Muscle layer of duodenum (tissue), 2 donors: ENCODE data around the gene KAT2B.

ENCODE experiments used
- H3K27ac ChIP-seq: one replicate; pipeline ENCODE4 v1.7.0; 2013; ENCODE audit warnings: mild to moderate bottlenecking, low read length
- H3K27me3 ChIP-seq: one replicate; pipeline ENCODE4 v1.7.0; 2013; ENCODE audit warnings: low read depth, mild to moderate bottlenecking, control low read depth, low read length
- H3K36me3 ChIP-seq, 2 donors: one replicate each; pipeline ENCODE4 v1.7.0; 2013; ENCODE audit warnings: low read length in 2 of 2, control low read depth in 1 of 2, mild to moderate bottlenecking in 1 of 2; ENCODE audit not compliant: insufficient read depth in 2 of 2, control insufficient read depth in 1 of 2
- H3K4me1 ChIP-seq, 2 donors: one replicate each; pipeline ENCODE4 v1.7.0; 2013; ENCODE audit warnings: low read length in 2 of 2, mild to moderate bottlenecking in 2 of 2, control low read depth in 1 of 2, moderate library complexity in 1 of 2; ENCODE audit not compliant: insufficient read depth in 2 of 2, control insufficient read depth in 1 of 2
- H3K4me3 ChIP-seq, 2 donors: one replicate each; pipeline ENCODE4 v1.7.0; 2013; ENCODE audit warnings: low read length in 2 of 2, low read depth in 1 of 2, mild to moderate bottlenecking in 1 of 2
- H3K9me3 ChIP-seq, 2 donors: one replicate each; pipeline ENCODE4 v1.7.0; 2013; ENCODE audit warnings: low read length in 2 of 2, control low read depth in 1 of 2, mild to moderate bottlenecking in 1 of 2; ENCODE audit not compliant: control insufficient read depth in 1 of 2
- donor health status: healthy.

Gene KAT2B

GRCh38 chr3:20128358-20128757, 88.1 kb downstream of the KAT2B start:
- peaks cover 9 to 34% of the 10 kb centered on the region in 2 donors for H3K36me3 ChIP-seq
- no peaks in the 10 kb centered on the region for H3K9me3 ChIP-seq
- no peak overlapping the region for H3K4me3 ChIP-seq
- H3K27ac ChIP-seq, result no peak overlapping the region
- no peaks in the 10 kb centered on the region for H3K4me1 ChIP-seq
- no peaks in the 10 kb centered on the region for H3K27me3 ChIP-seq

DNA sequence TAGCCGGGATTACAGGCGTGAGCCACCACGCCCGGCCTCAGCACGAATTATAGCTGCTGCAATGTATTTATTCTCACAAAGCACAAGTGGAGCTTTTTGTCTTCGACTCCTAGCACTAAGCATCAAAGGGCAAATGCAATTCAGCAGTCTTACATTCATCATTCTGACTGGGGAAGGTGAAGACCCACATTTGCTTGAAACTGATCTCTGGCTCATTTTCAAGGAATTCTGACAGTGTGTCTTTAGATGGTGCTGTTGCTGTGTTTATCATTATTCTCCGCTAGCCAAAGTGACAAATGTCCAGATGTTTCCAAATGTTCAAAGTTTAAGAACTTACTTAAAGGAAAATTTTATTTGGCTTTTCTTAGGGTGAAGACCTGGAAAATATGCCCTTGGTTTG, 89.9 kb downstream of the KAT2B start:
- Histone ChIP-seq H3K27ac (no peak overlapping the region), H3K4me1 (no peaks in the 10 kb centered on the region), H3K27me3 (no peaks in the 10 kb centered on the region), H3K9me3 (no peaks in the 10 kb centered on the region), H3K36me3 (peaks cover 9 to 24% of the 10 kb centered on the region in 2 donors), H3K4me3 (no peak overlapping the region)

DNA sequence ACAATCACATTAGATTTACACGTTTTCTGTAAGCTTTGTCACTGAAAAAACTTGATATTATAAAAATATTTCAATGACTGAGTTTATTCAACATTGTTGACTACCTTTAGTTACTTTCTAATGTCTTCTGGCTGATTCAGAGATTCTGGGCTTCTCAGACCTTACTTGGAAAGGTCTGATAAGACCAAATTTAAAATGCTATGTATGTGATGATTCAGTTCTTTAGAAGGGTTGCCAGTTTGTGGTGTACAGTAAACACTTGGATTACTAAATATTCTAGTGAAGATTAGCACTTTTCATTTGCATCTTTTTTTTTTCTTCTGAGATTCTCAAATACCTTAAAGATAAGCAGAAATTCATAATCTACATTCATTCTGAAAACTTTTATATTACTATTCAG, 96.0 kb downstream of the KAT2B start:
- H3K4me1 ChIP-seq, result peaks cover 0 to 5% of the 10 kb centered on the region in 2 donors
- no peak overlapping the region for H3K4me3 ChIP-seq
- H3K36me3 ChIP-seq, result peaks cover 0 to 6% of the 10 kb centered on the region in 2 donors
- H3K9me3 ChIP-seq, result no peaks in the 10 kb centered on the region
- H3K27me3 ChIP-seq, result no peaks in the 10 kb centered on the region
- no peak overlapping the region for H3K27ac ChIP-seq

GRCh38 chr3:20137647-20138046, 97.4 kb downstream of the KAT2B start:
- H3K4me1 ChIP-seq, result peaks cover 0 to 17% of the 10 kb centered on the region in 2 donors
- H3K9me3 ChIP-seq, result no peaks in the 10 kb centered on the region
- H3K27me3 ChIP-seq, result no peaks in the 10 kb centered on the region
- no peak overlapping the region for H3K4me3 ChIP-seq
- no peak overlapping the region for H3K27ac ChIP-seq
- peaks cover 0 to 6% of the 10 kb centered on the region in 2 donors for H3K36me3 ChIP-seq

DNA sequence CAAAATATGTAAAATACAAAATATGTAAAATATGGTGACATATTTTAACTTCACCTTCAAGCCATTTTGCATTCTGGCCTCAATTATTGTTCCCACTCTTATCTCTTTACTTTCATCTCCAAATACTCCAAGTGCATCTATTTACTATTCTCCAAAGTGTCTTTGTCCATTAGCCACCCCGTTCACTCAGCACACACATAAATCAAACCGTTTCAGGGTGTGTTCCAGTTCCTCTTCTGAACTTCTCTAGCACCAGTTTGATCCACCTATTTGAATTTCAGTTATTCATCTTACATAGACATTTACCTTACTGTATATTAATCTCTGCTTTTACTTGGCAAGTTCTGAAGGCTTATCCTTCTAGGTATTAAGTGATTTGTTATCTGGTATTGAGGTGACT, 100.6 kb downstream of the KAT2B start:
- H3K27ac ChIP-seq, result no peak overlapping the region
- no peak overlapping the region for H3K4me3 ChIP-seq
- H3K4me1 ChIP-seq, result peaks cover 0 to 18% of the 10 kb centered on the region in 2 donors
- peaks cover 0 to 6% of the 10 kb centered on the region in 2 donors for H3K36me3 ChIP-seq
- H3K9me3 ChIP-seq, result no peaks in the 10 kb centered on the region
- no peaks in the 10 kb centered on the region for H3K27me3 ChIP-seq

GRCh38 chr3:20141316-20141715, 101.1 kb downstream of the KAT2B start:
- Histone ChIP-seq H3K27me3 (no peaks in the 10 kb centered on the region), H3K4me1 (peaks cover 0 to 18% of the 10 kb centered on the region in 2 donors), H3K36me3 (peaks cover 0 to 6% of the 10 kb centered on the region in 2 donors), H3K27ac (no peak overlapping the region), H3K4me3 (no peak overlapping the region), H3K9me3 (no peaks in the 10 kb centered on the region)

DNA sequence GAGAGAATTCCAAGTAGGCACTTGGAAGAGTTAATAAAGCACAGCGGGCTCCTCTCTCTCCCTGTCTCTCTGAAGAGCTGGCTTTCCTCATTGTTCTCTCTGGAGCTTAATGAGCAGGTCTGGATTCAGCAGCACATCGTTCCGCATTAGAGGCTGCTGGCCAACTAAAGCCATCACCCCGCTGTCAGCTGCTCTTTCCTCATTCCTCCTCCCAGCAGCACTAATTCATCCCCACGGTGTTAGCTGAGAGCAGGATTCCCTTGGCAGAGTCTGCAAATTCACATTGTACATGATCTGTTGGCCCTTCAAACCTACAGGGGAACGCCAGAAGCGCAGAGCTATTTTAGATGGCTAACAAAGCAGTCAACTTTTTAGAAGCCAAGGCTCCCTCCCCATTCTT, 101.6 kb downstream of the KAT2B start:
- Histone ChIP-seq H3K4me3 (no peak overlapping the region), H3K27ac (no peak overlapping the region), H3K36me3 (peaks cover 0 to 4% of the 10 kb centered on the region in 2 donors), H3K9me3 (no peaks in the 10 kb centered on the region), H3K4me1 (peaks cover 0 to 18% of the 10 kb centered on the region in 2 donors), H3K27me3 (no peaks in the 10 kb centered on the region)

- Histone ChIP-seq H3K4me3 (no peak overlapping the region), H3K36me3 (no peaks in the 10 kb centered on the region), H3K9me3 (no peaks in the 10 kb centered on the region), H3K27ac (no peak overlapping the region), H3K4me1 (peaks cover 0 to 18% of the 10 kb centered on the region in 2 donors), H3K27me3 (no peaks in the 10 kb centered on the region)
Observed at GRCh38 chr3:20142517-20142916, 102.3 kb downstream of the KAT2B start.

- H3K27me3 ChIP-seq, result no peaks in the 10 kb centered on the region
- H3K4me1 ChIP-seq, result peaks cover 0 to 18% of the 10 kb centered on the region in 2 donors
- no peak overlapping the region for H3K4me3 ChIP-seq
- H3K9me3 ChIP-seq, result no peaks in the 10 kb centered on the region
- peaks cover 4 to 8% of the 10 kb centered on the region in 2 donors for H3K36me3 ChIP-seq
- no peak overlapping the region for H3K27ac ChIP-seq
Observed at GRCh38 chr3:20143519-20143918, 103.3 kb downstream of the KAT2B start.

DNA sequence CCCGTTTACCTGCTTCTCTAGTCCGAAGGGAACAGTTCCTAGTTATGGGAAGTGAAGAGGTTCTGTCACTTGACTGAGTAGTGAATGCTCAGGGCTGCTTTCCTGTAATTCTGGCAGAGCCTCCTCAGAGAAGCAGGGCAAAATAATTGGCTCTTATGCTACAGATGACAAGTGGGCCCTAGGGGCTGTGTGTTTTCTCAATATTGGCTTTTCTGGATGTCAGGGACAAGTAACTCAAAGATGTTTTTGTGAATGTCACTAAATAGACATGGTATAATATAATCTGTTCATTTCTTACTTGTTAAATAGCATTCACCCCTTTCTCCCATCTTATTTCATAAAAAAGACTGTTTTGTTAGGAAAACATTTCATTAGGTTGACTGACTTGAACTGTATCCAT, 105.6 kb downstream of the KAT2B start:
- H3K4me1 ChIP-seq, result peaks cover 0 to 17% of the 10 kb centered on the region in 2 donors
- H3K9me3 ChIP-seq, result no peaks in the 10 kb centered on the region
- no peak overlapping the region for H3K27ac ChIP-seq
- no peak overlapping the region for H3K4me3 ChIP-seq
- H3K27me3 ChIP-seq, result no peaks in the 10 kb centered on the region
- peaks cover 4 to 20% of the 10 kb centered on the region in 2 donors for H3K36me3 ChIP-seq

GRCh38 chr3:20146301-20146700, 106.1 kb downstream of the KAT2B start:
- H3K27ac ChIP-seq, result no peak overlapping the region
- H3K4me1 ChIP-seq, result peaks cover 0 to 12% of the 10 kb centered on the region in 2 donors
- H3K4me3 ChIP-seq, result no peak overlapping the region
- H3K9me3 ChIP-seq, result no peaks in the 10 kb centered on the region
- peaks cover 4 to 20% of the 10 kb centered on the region in 2 donors for H3K36me3 ChIP-seq
- H3K27me3 ChIP-seq, result no peaks in the 10 kb centered on the region

- peaks cover 0 to 4% of the 10 kb centered on the region in 2 donors for H3K4me1 ChIP-seq
- no peak overlapping the region for H3K4me3 ChIP-seq
- peaks cover 4 to 25% of the 10 kb centered on the region in 2 donors for H3K36me3 ChIP-seq
- no peaks in the 10 kb centered on the region for H3K9me3 ChIP-seq
- H3K27ac ChIP-seq, result no peak overlapping the region
- H3K27me3 ChIP-seq, result no peaks in the 10 kb centered on the region
Observed at GRCh38 chr3:20147361-20147760, 107.1 kb downstream of the KAT2B start.
